HL-60 (cell line): Measurements from ENCODE around the gene ZBTB7C.

ENCODE experiments used
- DNase-seq, 2 experiments: peaks; one replicate each; pipeline ENCODE4 v3.0.0-alpha.2; 2010 to 2020; ENCODE audit warnings: low read depth in 1 of 2, low spot score in 1 of 2
- H3K27ac ChIP-seq: fragments of 250-450 bp; sonication (Bioruptor Pico); replicated peaks from 2 replicates; pipeline ENCODE4 v1.5.1; 2020; ENCODE audit warnings: mild to moderate bottlenecking, moderate library complexity
- H3K27me3 ChIP-seq: fragments of 250-450 bp; sonication (Bioruptor Pico); 2 replicates; pipeline ENCODE4 v1.5.1; 2021; ENCODE audit warnings: mild to moderate bottlenecking, moderate library complexity; ENCODE audit not compliant: insufficient read depth, poor library complexity, severe bottlenecking
- H3K4me3 ChIP-seq: replicated peaks from 2 replicates; pipeline ENCODE4 v1.5.1; 2011; ENCODE audit warnings: mild to moderate bottlenecking, control low read depth, low read length; ENCODE audit not compliant: insufficient read depth
- CTCF ChIP-seq: IDR thresholded peaks from one replicate; pipeline ENCODE4 v1.5.1; 2011; ENCODE audit warnings: low read length, control low read depth, inconsistent platforms; ENCODE audit not compliant: insufficient read depth
- GABPA ChIP-seq: IDR thresholded peaks from 2 replicates; pipeline ENCODE4 v1.6.1; 2012; ENCODE audit warnings: low read depth
- POLR2AphosphoS5 ChIP-seq: IDR thresholded peaks from 2 replicates; pipeline ENCODE4 v1.6.1; 2012; ENCODE audit warnings: low read depth
- REST ChIP-seq: IDR thresholded peaks from 2 replicates; pipeline ENCODE4 v1.6.1; 2012; ENCODE audit warnings: low read depth; ENCODE audit not compliant: insufficient replicate concordance
- SPI1 ChIP-seq: IDR thresholded peaks from 2 replicates; pipeline ENCODE4 v1.6.1; 2012; ENCODE audit warnings: low read depth, mild to moderate bottlenecking, borderline replicate concordance

ZBTB7C gene

GRCh38 chr18:48422947-48423378 is 13.8 kb upstream of the ZBTB7C start:
- no peak for DNase-seq
- no peak for TF ChIP-seq POLR2AphosphoS5
- TF ChIP-seq REST: no peak
- TF ChIP-seq SPI1: no peak
- no peak for TF ChIP-seq CTCF
- no peak for TF ChIP-seq GABPA
- H3K27ac ChIP-seq: no peak overlapping the region
- no peak overlapping the region for H3K4me3 ChIP-seq
- H3K27me3 ChIP-seq: peaks cover 20% of the 10 kb centered on the region

- TF ChIP-seq CTCF: no peak
- TF ChIP-seq REST: no peak
- no peak for TF ChIP-seq GABPA
- TF ChIP-seq POLR2AphosphoS5: no peak
- no peak for TF ChIP-seq SPI1
- Histone ChIP-seq H3K4me3 (no peak overlapping the region), H3K27me3 (peaks cover 20% of the 10 kb centered on the region), H3K27ac (no peak overlapping the region)
- no peak for DNase-seq
Observed at GRCh38 chr18:48419277-48420022, 10.3 kb upstream of the ZBTB7C start.

- Histone ChIP-seq H3K4me3 (no peak overlapping the region), H3K27me3 (peaks cover 20% of the 10 kb centered on the region), H3K27ac (no peak overlapping the region)
- DNase-seq: no peak
- TF ChIP-seq REST (no peak), SPI1 (no peak), CTCF (no peak), GABPA (no peak), POLR2AphosphoS5 (no peak)
Observed at GRCh38 chr18:48418539-48419276, 9.5 kb upstream of the ZBTB7C start.
